H1 (cell line): ENCODE results near the gene PDZRN4. TPM values are rescaled to one million over a fixed set of nuclear protein-coding genes. Genes with fewer than 3 reads are reported as not detected.

Source experiments
- CHD1 ChIP-seq: IDR thresholded peaks from 2 replicates; pipeline ENCODE4 v1.6.1; 2012; ENCODE audit warnings: low read depth, low read length, improper control_type of control experiment
- KDM1A ChIP-seq: fragments of 200-600, 300-600 bp; sonication (generic); IDR thresholded peaks from 2 replicates; pipeline ENCODE4 v1.7.1; 2016; ENCODE audit warnings: mild to moderate bottlenecking, low read length, borderline replicate concordance
- KDM5A ChIP-seq: fragments of 200-600 bp; IDR thresholded peaks from 2 replicates; pipeline ENCODE4 v1.7.1; 2012; ENCODE audit warnings: mild to moderate bottlenecking, low read length, inconsistent platforms, mixed read lengths
- NRF1 ChIP-seq: IDR thresholded peaks from 2 replicates; pipeline ENCODE4 v1.6.1; 2011; ENCODE audit warnings: mild to moderate bottlenecking, low read depth, low read length, improper control_type of control experiment
- POU5F1 ChIP-seq: IDR thresholded peaks from 2 replicates; pipeline ENCODE4 v1.6.1; 2011; ENCODE audit warnings: low read depth, mild to moderate bottlenecking, low read length, moderate library complexity
- RAD21 ChIP-seq, 2 experiments: IDR thresholded peaks in 1 of 2; conservative IDR thresholded peaks in 1 of 2; 2 replicates each; pipeline ENCODE4 v1.6.1; 2011; ENCODE audit warnings: low read depth in 2 of 2, low read length in 2 of 2, improper control_type of control experiment in 1 of 2, inconsistent platforms in 1 of 2, mild to moderate bottlenecking in 1 of 2, moderate library complexity in 1 of 2
- polyA plus RNA-seq, 7 experiments: library from polyadenylated mRNA; depleted of rRNA in 3 of 7; stranded (reverse) in 5 of 7; unstranded in 2 of 7; fragments of >200 nt in 5 of 7; fragments of 200-250 nt in 2 of 7; gene quantifications; 1 replicate in 5 of 7; 2 replicates in 1 of 7; 4 replicates in 1 of 7; pipeline versions ENCODE4 v1.2.1 to v1.2.3, GENCODE V29; 2011 to 2013; ENCODE audit warnings: missing spikeins in 2 of 7, mixed read lengths in 2 of 7
- total RNA-seq: library from RNA; stranded (reverse); fragmentation: NEBNext Ultra II Directional; extraction: Animal tissue kit (Norgen Biotek cat#: 25700); gene quantifications from 2 replicates; pipeline ENCODE4 v1.2.1, GENCODE V29; 2021
- TF ChIP-seq, protein P1 (sequence below): fragments of 300-600 bp; sonication (generic); IDR thresholded peaks from 2 replicates; pipeline ENCODE4 v1.7.1; 2012; ENCODE audit warnings: low read length, moderate library complexity, mild to moderate bottlenecking, inconsistent platforms; ENCODE audit not compliant: insufficient replicate concordance
- TF ChIP-seq, protein P2 (sequence below): IDR thresholded peaks from 2 replicates; pipeline ENCODE4 v1.6.1; 2011; ENCODE audit warnings: low read depth, mild to moderate bottlenecking, low read length; ENCODE audit not compliant: insufficient read depth

The PDZRN4 gene
- total and polyA plus RNA-seq, 2 of the 8 experiments (the other 6 are each of a cell fraction or from before 2014, with no cell fraction given) = not detected

DNA sequence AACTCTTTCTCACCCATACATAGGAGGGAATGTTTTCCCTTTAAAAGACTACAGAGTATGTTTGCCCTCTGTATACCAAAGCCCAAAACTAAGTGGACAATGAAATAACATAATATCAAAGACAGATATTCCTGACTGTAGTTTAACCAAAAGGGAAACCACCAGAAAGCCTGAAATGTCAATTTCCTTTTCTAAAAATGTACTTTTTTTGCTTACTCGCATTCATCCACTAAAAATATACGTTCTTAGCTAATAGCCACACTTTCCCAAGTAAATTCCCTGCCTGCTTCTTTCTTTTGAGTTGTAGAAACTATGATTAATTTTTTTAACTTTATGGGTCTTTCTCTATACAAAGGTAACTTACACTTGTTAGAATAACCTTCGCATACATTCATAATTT lies 280.2 kb downstream of the PDZRN4 start (continued):
- TF ChIP-seq, protein P1, sequence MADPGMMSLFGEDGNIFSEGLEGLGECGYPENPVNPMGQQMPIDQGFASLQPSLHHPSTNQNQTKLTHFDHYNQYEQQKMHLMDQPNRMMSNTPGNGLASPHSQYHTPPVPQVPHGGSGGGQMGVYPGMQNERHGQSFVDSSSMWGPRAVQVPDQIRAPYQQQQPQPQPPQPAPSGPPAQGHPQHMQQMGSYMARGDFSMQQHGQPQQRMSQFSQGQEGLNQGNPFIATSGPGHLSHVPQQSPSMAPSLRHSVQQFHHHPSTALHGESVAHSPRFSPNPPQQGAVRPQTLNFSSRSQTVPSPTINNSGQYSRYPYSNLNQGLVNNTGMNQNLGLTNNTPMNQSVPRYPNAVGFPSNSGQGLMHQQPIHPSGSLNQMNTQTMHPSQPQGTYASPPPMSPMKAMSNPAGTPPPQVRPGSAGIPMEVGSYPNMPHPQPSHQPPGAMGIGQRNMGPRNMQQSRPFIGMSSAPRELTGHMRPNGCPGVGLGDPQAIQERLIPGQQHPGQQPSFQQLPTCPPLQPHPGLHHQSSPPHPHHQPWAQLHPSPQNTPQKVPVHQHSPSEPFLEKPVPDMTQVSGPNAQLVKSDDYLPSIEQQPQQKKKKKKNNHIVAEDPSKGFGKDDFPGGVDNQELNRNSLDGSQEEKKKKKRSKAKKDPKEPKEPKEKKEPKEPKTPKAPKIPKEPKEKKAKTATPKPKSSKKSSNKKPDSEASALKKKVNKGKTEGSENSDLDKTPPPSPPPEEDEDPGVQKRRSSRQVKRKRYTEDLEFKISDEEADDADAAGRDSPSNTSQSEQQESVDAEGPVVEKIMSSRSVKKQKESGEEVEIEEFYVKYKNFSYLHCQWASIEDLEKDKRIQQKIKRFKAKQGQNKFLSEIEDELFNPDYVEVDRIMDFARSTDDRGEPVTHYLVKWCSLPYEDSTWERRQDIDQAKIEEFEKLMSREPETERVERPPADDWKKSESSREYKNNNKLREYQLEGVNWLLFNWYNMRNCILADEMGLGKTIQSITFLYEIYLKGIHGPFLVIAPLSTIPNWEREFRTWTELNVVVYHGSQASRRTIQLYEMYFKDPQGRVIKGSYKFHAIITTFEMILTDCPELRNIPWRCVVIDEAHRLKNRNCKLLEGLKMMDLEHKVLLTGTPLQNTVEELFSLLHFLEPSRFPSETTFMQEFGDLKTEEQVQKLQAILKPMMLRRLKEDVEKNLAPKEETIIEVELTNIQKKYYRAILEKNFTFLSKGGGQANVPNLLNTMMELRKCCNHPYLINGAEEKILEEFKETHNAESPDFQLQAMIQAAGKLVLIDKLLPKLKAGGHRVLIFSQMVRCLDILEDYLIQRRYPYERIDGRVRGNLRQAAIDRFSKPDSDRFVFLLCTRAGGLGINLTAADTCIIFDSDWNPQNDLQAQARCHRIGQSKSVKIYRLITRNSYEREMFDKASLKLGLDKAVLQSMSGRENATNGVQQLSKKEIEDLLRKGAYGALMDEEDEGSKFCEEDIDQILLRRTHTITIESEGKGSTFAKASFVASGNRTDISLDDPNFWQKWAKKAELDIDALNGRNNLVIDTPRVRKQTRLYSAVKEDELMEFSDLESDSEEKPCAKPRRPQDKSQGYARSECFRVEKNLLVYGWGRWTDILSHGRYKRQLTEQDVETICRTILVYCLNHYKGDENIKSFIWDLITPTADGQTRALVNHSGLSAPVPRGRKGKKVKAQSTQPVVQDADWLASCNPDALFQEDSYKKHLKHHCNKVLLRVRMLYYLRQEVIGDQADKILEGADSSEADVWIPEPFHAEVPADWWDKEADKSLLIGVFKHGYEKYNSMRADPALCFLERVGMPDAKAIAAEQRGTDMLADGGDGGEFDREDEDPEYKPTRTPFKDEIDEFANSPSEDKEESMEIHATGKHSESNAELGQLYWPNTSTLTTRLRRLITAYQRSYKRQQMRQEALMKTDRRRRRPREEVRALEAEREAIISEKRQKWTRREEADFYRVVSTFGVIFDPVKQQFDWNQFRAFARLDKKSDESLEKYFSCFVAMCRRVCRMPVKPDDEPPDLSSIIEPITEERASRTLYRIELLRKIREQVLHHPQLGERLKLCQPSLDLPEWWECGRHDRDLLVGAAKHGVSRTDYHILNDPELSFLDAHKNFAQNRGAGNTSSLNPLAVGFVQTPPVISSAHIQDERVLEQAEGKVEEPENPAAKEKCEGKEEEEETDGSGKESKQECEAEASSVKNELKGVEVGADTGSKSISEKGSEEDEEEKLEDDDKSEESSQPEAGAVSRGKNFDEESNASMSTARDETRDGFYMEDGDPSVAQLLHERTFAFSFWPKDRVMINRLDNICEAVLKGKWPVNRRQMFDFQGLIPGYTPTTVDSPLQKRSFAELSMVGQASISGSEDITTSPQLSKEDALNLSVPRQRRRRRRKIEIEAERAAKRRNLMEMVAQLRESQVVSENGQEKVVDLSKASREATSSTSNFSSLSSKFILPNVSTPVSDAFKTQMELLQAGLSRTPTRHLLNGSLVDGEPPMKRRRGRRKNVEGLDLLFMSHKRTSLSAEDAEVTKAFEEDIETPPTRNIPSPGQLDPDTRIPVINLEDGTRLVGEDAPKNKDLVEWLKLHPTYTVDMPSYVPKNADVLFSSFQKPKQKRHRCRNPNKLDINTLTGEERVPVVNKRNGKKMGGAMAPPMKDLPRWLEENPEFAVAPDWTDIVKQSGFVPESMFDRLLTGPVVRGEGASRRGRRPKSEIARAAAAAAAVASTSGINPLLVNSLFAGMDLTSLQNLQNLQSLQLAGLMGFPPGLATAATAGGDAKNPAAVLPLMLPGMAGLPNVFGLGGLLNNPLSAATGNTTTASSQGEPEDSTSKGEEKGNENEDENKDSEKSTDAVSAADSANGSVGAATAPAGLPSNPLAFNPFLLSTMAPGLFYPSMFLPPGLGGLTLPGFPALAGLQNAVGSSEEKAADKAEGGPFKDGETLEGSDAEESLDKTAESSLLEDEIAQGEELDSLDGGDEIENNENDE = no peak
- TF ChIP-seq POU5F1 (no peak), CHD1 (no peak), NRF1 (no peak), KDM5A (no peak), RAD21 (IDR thresholded peaks at IDR 0.05 in 1 of 2, conservative IDR thresholded peaks at IDR 0.05 in 1 of 2; ENCODE audit: low read depth in 2 of 2, low read length in 2 of 2) (no peak), KDM1A (no peak)
- TF ChIP-seq, protein P2, sequence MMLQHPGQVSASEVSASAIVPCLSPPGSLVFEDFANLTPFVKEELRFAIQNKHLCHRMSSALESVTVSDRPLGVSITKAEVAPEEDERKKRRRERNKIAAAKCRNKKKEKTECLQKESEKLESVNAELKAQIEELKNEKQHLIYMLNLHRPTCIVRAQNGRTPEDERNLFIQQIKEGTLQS = no peak
